Measurements from ENCODE around the gene RASA2.

- TF ChIP-seq POLR2AphosphoS5 (IDR thresholded peaks at IDR 0.05; ENCODE audit: low read depth, low read length) (no peak), TAF1 (IDR thresholded peaks at IDR 0.05; ENCODE audit: low read depth, low read length) (no peak), PAX5 (IDR thresholded peaks at IDR 0.05; ENCODE audit: insufficient read depth, low read length, severe bottlenecking) (no peak), SPI1 (IDR thresholded peaks at IDR 0.05; ENCODE audit: low read depth, low read length) (no peak), POLR2A (IDR thresholded peaks at IDR 0.05; ENCODE audit: low read depth, low read length) (no peak)
Measured at GRCh38 chr3:141500397-141500796, 13.6 kb downstream of the RASA2 start.
